NB4 (cell line): Measurements from ENCODE around the gene LRIG1.

ENCODE experiments used
- CTCF ChIP-seq: IDR thresholded peaks from one replicate; pipeline ENCODE4 v1.5.1; 2012; ENCODE audit warnings: low read depth, low read length
- MAX ChIP-seq: IDR thresholded peaks from 2 replicates; pipeline ENCODE4 v1.6.1; 2011; ENCODE audit warnings: low read depth, low read length
- MYC ChIP-seq: IDR thresholded peaks from 2 replicates; pipeline ENCODE4 v1.6.1; 2011; ENCODE audit warnings: low read depth, low read length
- POLR2A ChIP-seq: IDR thresholded peaks from 2 replicates; pipeline ENCODE4 v1.6.1; 2011; ENCODE audit warnings: mild to moderate bottlenecking; ENCODE audit not compliant: insufficient read length; ENCODE audit errors: extremely low read depth

GRCh38 chr3:66478960-66479359 lies 21.9 kb downstream of the LRIG1 start:
- no peak for TF ChIP-seq CTCF
- TF ChIP-seq MAX: no peak
- no peak for TF ChIP-seq POLR2A
- no peak for TF ChIP-seq MYC
